Measurements from ENCODE around the gene FOCAD.

FOCAD gene

DNA sequence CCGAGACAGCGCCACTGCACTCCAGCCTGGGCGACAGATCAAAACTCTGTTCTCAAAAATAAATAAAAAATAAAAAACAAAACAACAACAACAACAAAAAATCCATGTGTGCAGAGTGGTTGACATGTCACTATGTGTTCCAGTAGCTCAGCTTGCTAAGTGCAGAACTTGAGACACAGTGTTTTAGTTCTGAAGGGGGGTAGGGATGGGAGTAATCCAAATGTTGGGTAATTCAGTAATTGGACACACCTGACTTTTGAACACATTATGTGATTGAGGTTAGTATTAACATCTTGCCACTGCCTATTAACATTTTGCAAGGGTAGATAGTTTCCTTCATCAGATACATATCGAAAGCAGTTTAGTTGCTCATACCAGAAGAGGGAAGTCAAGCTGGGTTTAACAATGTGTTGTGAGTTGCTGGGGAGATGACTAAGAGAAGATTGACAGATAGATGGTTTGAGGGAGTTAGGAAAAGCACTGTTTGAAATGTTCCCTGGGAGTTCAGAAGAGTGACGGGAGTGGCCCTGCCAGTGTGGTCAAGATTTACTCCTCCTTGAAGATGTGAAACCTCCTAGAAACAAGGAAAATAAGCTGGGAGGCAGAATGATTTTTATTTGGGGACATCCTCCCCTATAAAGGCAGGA lies 346.5 kb downstream of the FOCAD start:
- no peak for DNase-seq

DNA sequence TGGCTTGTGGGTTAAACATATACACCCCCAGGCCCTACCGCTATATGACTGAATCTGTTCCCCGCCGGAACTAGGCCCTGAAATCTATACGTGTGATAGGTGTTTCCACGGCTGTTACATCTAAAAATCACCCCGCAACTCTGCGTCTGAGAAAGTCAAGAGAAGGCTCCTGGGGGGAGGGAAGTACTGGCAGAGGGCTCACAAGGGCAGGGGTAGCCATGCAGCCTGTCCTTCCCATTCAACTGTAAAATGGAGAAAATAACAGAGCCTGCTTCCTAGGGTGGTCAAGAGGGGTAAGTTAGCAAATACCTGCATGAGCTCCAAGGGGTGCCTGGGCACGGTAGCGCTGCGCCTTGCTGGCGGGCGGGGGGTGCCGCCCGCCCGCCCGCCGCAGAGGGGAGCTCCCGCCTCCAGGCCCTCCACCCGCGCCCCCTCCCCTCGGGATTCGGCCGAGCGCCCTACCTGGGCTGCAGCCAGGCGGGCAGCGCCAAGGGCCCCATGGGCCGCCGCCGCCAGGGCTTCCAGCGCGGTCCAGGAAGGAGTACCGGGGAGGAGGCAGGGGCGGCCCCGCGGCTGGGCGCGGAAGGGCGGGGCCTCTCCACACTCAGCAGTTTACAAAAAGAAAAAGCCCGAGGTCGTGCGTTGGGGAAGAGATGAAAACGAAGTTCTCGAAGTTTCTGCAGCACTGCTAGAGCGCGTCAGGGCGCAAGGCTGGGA lies 347.2 kb downstream of the FOCAD start, which contains the start of gene HACD4:
TSS of gene HACD4 (minus strand) at position 550 of the 717 bp plus-strand sequence. CDS start at position 500, 50 bp downstream.
- DNase-seq, result no peak

DNA sequence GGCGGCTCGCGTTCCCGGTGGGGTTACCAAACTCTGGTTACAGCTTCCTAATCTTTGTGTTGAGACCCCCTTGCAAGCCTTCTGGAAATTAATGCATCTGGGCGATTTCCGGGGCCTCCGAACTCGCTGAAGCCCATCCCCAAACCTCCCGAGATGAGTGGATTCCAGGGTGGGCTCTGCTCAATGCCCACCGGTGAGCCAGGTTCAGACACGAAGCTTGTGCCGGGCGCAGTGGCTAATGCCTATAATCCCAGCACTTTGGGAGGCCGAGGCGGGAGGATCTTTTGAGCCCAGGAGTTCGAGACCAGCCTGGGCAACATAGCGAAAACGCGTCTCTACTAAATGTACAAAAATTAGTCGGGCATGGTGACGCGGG lies 347.7 kb downstream of the FOCAD start:
- DNase-seq, result no peak

GRCh38 chr9:21037278-21037677 lies 353.2 kb downstream of the FOCAD start:
- no peak for DNase-seq

DNA sequence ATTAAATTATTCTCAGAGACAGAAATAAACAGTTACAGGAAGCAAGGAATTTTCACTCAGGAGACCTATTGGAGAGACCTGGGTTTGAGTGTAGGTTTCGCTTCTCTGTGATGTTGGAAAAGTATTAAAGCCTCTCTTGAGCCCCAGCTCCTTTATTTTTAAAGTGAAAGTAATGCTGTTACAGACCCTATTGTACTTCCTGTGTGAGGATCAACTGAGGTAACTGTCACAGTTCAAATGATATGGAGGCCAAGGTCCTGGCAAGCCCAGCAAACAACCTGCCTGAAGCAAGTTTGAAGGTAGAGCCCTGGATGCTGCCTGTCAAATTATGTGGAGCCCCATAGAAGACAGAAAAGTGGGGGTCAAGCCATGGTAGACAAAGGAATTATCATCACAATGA lies 355.2 kb downstream of the FOCAD start:
- no peak for DNase-seq

GRCh38 chr9:21042466-21042865 lies 358.4 kb downstream of the FOCAD start:
- DNase-seq, result no peak

- no peak for DNase-seq
These were observed 359.8 kb downstream of the FOCAD start for GRCh38 chr9:21043841-21044240.
